ENCODE data around the gene STK10.

DNA sequence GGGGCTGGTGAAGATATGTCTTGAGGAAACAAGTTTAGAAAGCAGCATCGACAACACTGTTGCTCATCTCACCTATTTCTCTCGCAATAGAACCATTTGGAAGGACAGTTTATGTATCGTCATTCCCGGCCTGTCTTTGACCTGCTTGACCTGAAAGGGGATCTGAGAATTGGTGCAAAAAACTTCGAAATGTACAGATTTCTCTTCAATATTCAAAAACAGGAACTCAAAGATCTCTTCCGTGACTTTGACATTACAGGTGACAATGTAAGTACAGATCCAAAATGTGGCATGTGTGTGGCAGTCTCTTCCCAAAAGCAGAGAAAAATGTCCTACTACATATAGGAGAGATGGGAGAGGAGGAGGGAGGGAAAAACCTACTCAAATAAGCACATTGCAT is 12.5 kb upstream of the STK10 start:
- TF ChIP-seq, protein P1, sequence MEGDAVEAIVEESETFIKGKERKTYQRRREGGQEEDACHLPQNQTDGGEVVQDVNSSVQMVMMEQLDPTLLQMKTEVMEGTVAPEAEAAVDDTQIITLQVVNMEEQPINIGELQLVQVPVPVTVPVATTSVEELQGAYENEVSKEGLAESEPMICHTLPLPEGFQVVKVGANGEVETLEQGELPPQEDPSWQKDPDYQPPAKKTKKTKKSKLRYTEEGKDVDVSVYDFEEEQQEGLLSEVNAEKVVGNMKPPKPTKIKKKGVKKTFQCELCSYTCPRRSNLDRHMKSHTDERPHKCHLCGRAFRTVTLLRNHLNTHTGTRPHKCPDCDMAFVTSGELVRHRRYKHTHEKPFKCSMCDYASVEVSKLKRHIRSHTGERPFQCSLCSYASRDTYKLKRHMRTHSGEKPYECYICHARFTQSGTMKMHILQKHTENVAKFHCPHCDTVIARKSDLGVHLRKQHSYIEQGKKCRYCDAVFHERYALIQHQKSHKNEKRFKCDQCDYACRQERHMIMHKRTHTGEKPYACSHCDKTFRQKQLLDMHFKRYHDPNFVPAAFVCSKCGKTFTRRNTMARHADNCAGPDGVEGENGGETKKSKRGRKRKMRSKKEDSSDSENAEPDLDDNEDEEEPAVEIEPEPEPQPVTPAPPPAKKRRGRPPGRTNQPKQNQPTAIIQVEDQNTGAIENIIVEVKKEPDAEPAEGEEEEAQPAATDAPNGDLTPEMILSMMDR (conservative IDR thresholded peaks at IDR 0.05 in 1 of 2, IDR thresholded peaks at IDR 0.05 in 1 of 2; ENCODE audit: extremely low read depth in 1 of 2, insufficient read depth in 1 of 2, low read depth in 1 of 2, low read length in 2 of 2) = no peak
- no peak for TF ChIP-seq EZH2 (IDR thresholded peaks at IDR 0.05; ENCODE audit: borderline replicate concordance, low read length)
